NT2/D1 (cell line): ENCODE data around the gene EXD2.

Experiments
- SUZ12 ChIP-seq: IDR thresholded peaks from 2 replicates; pipeline ENCODE4 v1.6.1; 2011; ENCODE audit not compliant: insufficient read length, insufficient read depth; ENCODE audit errors: extremely low read depth
- YY1 ChIP-seq: IDR thresholded peaks from 2 replicates; pipeline ENCODE4 v1.6.1; 2011; ENCODE audit not compliant: insufficient read length, insufficient read depth
- ZNF274 ChIP-seq: IDR thresholded peaks from 2 replicates; pipeline ENCODE4 v1.6.1; 2011; ENCODE audit warnings: mild to moderate bottlenecking, low read depth, low read length

DNA sequence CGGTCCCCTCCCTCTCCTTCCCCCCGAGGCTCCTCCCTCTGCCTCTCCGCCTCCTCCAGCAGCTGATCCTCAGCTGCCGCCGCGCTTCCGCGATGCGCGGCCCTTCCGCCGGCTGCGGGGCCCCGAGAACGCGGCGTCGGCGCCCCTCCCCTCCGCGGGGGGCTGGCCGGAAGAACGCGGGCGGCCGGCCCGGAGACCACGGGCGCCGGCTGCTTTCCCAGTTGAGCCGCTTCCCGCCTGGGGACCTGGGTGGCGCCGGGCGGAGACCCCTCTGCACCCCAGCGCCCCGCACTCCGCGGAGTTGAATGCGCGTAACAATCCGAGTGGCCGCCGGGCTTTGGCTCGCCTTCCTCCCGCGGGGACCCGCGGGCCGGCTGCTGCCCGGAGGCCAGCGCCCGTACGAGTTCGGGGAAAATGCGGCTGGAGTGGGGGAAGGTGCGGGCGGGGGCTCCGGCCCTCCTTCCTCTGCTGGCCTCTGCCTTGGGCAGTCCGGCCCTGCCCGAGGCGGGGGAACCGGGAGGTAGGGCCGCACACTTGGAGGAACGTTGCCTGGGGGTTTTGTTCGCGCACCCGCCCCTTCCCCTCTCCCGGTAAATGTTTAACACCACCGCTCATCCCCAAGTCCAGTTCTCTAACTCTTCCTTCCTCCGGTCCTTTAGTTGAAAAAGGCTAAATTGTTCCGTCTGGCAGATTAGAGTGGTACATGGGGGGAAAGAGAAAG is 38.0 kb upstream of the EXD2 start:
- TF ChIP-seq SUZ12 (no peak), ZNF274 (no peak), YY1 (no peak)
